DOHH2 (cell line): ENCODE data around the gene MYCBPAP.

ENCODE experiments used
- CTCF ChIP-seq: fragments of 200-600 bp; sonication (generic); IDR thresholded peaks from one replicate; pipeline ENCODE4 v1.5.1; 2014; ENCODE audit warnings: antibody characterized with exemption, mild to moderate bottlenecking, low read depth, low read length; ENCODE audit not compliant: poor library complexity, severe bottlenecking
- EZH2phosphoT487 ChIP-seq: fragments of 200-600 bp; sonication (generic); IDR thresholded peaks from 2 replicates; pipeline ENCODE4 v1.6.1; 2017; ENCODE audit warnings: borderline replicate concordance, mild to moderate bottlenecking, antibody characterized with exemption, low read length, moderate library complexity, mixed read lengths

GRCh38 chr17:50540560-50541401 lies 32.5 kb downstream of the MYCBPAP start:
- no peak for TF ChIP-seq CTCF
- no peak for TF ChIP-seq EZH2phosphoT487
